ENCODE data around the gene BMAL1.
A peak's percentile ranks its signal among the peaks of the same experiment; 100 is the strongest.

Gene BMAL1

GRCh38 chr11:13276454-13276831, 1.1 kb upstream of the BMAL1 start:
- Histone ChIP-seq H2AFZ (ENCODE audit: low read depth, low read length) (peak overlapping the region; percentile 98), H3K4me1 (ENCODE audit: insufficient read depth, low read length) (peaks cover 36% of the 10 kb centered on the region), H3K4me2 (ENCODE audit: insufficient read depth, low read length) (peak overlapping the region; percentile 99), H3K36me3 (ENCODE audit: insufficient read depth, low read length) (no peaks in the 10 kb centered on the region; the same call in 1 of the 2 replicates), H3K27me3 (ENCODE audit: insufficient read depth, low read length, poor library complexity) (peaks cover 31% of the 10 kb centered on the region), H4K20me1 (ENCODE audit: insufficient read depth, low read length) (peaks cover 21% of the 10 kb centered on the region), H3K9me3 (ENCODE audit: insufficient read depth, low read length, severe bottlenecking) (no peaks in the 10 kb centered on the region), H3K4me3 (ENCODE audit: low read depth in 1 of 2, low read length in 2 of 2) (peak overlapping the region; percentile 76 to 87; a peak in 3 of 4 replicates), H3K27ac (ENCODE audit: low read length) (no peak overlapping the region; the same call in 1 of the 2 replicates), H3K79me2 (ENCODE audit: insufficient read depth, low read length) (peaks cover 27% of the 10 kb centered on the region), H3K9ac (ENCODE audit: low read depth, low read length) (peak overlapping the region; percentile 63)
- DNase-seq: peak; percentile 12
- no peak for ATAC-seq (ENCODE audit: insufficient read depth, low read depth)
- TF ChIP-seq CTCF (IDR thresholded peaks at IDR 0.05; ENCODE audit: borderline replicate concordance, extremely low read depth, low read length, poor library complexity, severe bottlenecking): no peak
- TF ChIP-seq EZH2 (IDR thresholded peaks at IDR 0.05; ENCODE audit: borderline replicate concordance, low read depth, low read length, severe bottlenecking): no peak

- no peaks in the 10 kb centered on the region for H3K9me3 ChIP-seq (ENCODE audit: insufficient read depth, low read length, severe bottlenecking)
- peak overlapping the region; percentile 89 for H3K9ac ChIP-seq (ENCODE audit: low read depth, low read length)
- peak overlapping the region; percentile 58 for H3K27ac ChIP-seq (ENCODE audit: low read length)
- peaks cover 31% of the 10 kb centered on the region for H3K27me3 ChIP-seq (ENCODE audit: insufficient read depth, low read length, poor library complexity)
- TF ChIP-seq CTCF (IDR thresholded peaks at IDR 0.05; ENCODE audit: borderline replicate concordance, extremely low read depth, low read length, poor library complexity, severe bottlenecking) (no peak), EZH2 (IDR thresholded peaks at IDR 0.05; ENCODE audit: borderline replicate concordance, low read depth, low read length, severe bottlenecking) (peak; percentile 79)
- H4K20me1 ChIP-seq (ENCODE audit: insufficient read depth, low read length): peaks cover 28% of the 10 kb centered on the region
- peak; percentile 95 for DNase-seq
- H3K4me1 ChIP-seq (ENCODE audit: insufficient read depth, low read length): peaks cover 36% of the 10 kb centered on the region
- peaks cover 32% of the 10 kb centered on the region for H3K79me2 ChIP-seq (ENCODE audit: insufficient read depth, low read length)
- H3K4me3 ChIP-seq (ENCODE audit: low read depth in 1 of 2, low read length in 2 of 2): peak overlapping the region; percentile 76 to 87
- peak overlapping the region; percentile 99 for H3K4me2 ChIP-seq (ENCODE audit: insufficient read depth, low read length)
- H2AFZ ChIP-seq (ENCODE audit: low read depth, low read length): peak overlapping the region; percentile 98
- H3K36me3 ChIP-seq (ENCODE audit: insufficient read depth, low read length): no peaks in the 10 kb centered on the region; the same call in 1 of the 2 replicates
- peak; percentile 91 for ATAC-seq (ENCODE audit: insufficient read depth, low read depth)
Measured at GRCh38 chr11:13276832-13277767, 490 bp upstream of the BMAL1 start.

GRCh38 chr11:13278609-13279486, 1.3 kb downstream of the BMAL1 start:
- H3K79me2 ChIP-seq (ENCODE audit: insufficient read depth, low read length): peaks cover 49% of the 10 kb centered on the region
- peaks cover 42% of the 10 kb centered on the region for H4K20me1 ChIP-seq (ENCODE audit: insufficient read depth, low read length)
- H3K9ac ChIP-seq (ENCODE audit: low read depth, low read length): peak overlapping the region; percentile 89

More at GRCh38 chr11:13278609-13279486, 1.3 kb downstream of the BMAL1 start:
- H3K36me3 ChIP-seq (ENCODE audit: insufficient read depth, low read length): no peaks in the 10 kb centered on the region; the same call in 1 of the 2 replicates
- DNase-seq (no peak), ATAC-seq (ENCODE audit: insufficient read depth, low read depth) (no peak)
- H2AFZ ChIP-seq (ENCODE audit: low read depth, low read length): peak overlapping the region; percentile 77
- H3K9me3 ChIP-seq (ENCODE audit: insufficient read depth, low read length, severe bottlenecking): no peaks in the 10 kb centered on the region
- no peak overlapping the region for H3K27ac ChIP-seq (ENCODE audit: low read length)
- peak overlapping the region; percentile 76 to 87 for H3K4me3 ChIP-seq (ENCODE audit: low read depth in 1 of 2, low read length in 2 of 2)
- no peak for TF ChIP-seq CTCF (IDR thresholded peaks at IDR 0.05; ENCODE audit: borderline replicate concordance, extremely low read depth, low read length, poor library complexity, severe bottlenecking)
- no peak for TF ChIP-seq EZH2 (IDR thresholded peaks at IDR 0.05; ENCODE audit: borderline replicate concordance, low read depth, low read length, severe bottlenecking)
- H3K4me2 ChIP-seq (ENCODE audit: insufficient read depth, low read length): peak overlapping the region; percentile 99
- H3K4me1 ChIP-seq (ENCODE audit: insufficient read depth, low read length): peaks cover 36% of the 10 kb centered on the region
- peaks cover 26% of the 10 kb centered on the region for H3K27me3 ChIP-seq (ENCODE audit: insufficient read depth, low read length, poor library complexity)

Measured in DND-41 (cell line).